SK-N-SH (cell line): ENCODE results near the gene CD28.

Source experiments
- CTCF ChIP-seq: fragments of 200-600 bp; sonication (generic); IDR thresholded peaks from 2 replicates; pipeline ENCODE4 v1.6.1; 2017; ENCODE audit warnings: antibody characterized with exemption, mild to moderate bottlenecking, moderate library complexity
- EZH2phosphoT487 ChIP-seq: fragments of 200-600 bp; sonication (generic); IDR thresholded peaks from 2 replicates; pipeline ENCODE4 v1.6.1; 2017; ENCODE audit warnings: low read depth, mixed run types, mild to moderate bottlenecking, antibody characterized with exemption, moderate library complexity, borderline replicate concordance

- TF ChIP-seq EZH2phosphoT487 (no peak), CTCF (no peak)
These were observed 24.5 kb upstream of the CD28 start for GRCh38 chr2:203681978-203682377.
